ENCODE data around the gene ENC1. TPM values are rescaled to one million over a fixed set of nuclear protein-coding genes. Genes with fewer than 3 reads are reported as not detected.

The ENC1 gene
- total RNA-seq, 2 experiments from 2014 or later = 12.1 to 25.9 TPM

DNA sequence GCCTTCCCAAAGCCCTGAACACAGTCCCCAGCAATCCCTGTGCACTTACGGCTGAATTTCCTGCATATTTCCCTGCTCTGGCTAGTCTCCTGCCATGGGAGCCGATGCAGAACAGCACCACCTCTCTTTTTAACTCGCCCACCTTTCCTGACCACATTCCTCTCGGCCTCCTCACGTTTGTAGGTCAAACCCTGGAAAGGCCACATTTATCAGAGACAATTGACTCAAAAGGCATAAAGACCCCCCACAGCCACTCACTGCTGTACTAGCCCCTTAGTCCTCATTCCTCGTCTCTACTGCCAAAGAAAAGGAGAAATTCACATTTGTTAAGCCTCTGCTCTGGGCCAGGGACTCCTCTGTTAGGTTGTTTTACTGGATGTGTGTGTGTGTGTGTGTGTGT, 43.6 kb downstream of the ENC1 start:
- no peak for TF ChIP-seq CTCF (conservative IDR thresholded peaks at IDR 0.05; ENCODE audit: low read length)
- TF ChIP-seq EZH2phosphoT487 (IDR thresholded peaks at IDR 0.05; ENCODE audit: borderline replicate concordance, low read depth, low read length) = no peak
- BruUV-seq (replicated peaks) = no TSS peak

DNA sequence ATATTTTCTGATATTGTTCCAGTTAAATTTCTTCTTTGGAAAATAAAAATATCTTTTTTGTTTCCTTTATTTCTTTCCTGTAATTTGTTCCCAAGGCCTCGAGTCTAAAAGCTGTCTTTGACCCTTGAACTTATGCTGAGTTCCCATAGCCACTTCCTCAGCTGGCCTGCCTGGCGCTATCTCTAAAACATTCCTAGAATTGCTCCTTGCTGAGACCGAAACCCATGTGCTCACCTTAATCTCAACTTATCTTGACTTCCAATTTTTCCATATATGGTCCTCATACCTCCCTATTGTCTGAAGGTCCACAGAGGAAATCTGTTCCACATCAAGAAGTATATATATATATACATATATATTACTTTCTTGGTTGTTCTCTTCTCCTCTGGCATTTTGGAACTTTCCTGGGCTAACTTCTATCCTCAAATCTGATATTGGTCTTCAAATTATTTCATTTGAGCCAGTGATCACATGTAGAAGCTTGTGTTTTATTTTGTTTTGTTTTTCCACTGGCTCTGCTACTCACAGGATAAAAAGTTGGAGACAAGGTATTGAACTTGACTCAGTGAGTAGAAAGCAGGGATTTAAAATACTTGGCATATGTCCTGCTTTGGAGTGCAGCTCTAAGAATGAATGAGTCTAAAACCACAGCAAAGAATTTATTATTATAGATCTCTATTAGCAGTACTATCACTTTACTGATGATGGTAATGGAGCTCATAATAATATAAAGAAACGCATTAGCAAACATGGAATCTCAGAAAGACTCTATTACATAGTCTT, 45.2 kb downstream of the ENC1 start:
- H4K20me1 ChIP-seq (ENCODE audit: insufficient read depth, low read length) = no peaks in the 10 kb centered on the region
- H3K36me3 ChIP-seq (ENCODE audit: insufficient read depth, low read length) = no peaks in the 10 kb centered on the region
- no peaks in the 10 kb centered on the region for H3K4me1 ChIP-seq (ENCODE audit: insufficient read depth, low read length, poor library complexity, severe bottlenecking)
- intact Hi-C loops (cut with micrococcal nuclease; ENCODE audit: unreplicated experiment) = no loop called here
- no peak for TF ChIP-seq CTCF (conservative IDR thresholded peaks at IDR 0.05; ENCODE audit: low read length)
- no peak for TF ChIP-seq EZH2phosphoT487 (IDR thresholded peaks at IDR 0.05; ENCODE audit: borderline replicate concordance, low read depth, low read length)
- H3K79me2 ChIP-seq (ENCODE audit: insufficient read depth, low read depth, low read length) = no peaks in the 10 kb centered on the region
- H2AFZ ChIP-seq (ENCODE audit: low read length) = no peak overlapping the region
- ChIA-PET POLR2A (interaction anchor here (0.6 kb wide), 2 partner anchors 14 to 768 kb away, joined by 3 to 6 read pairs; no protein-coding TSS in a partner anchor), CTCF (ENCODE audit: unreplicated experiment) (no interaction called here)
- H3K4me2 ChIP-seq (ENCODE audit: low read length) = no peak overlapping the region
- no peaks in the 10 kb centered on the region for H3K9me3 ChIP-seq (ENCODE audit: low read length)
- no peak overlapping the region for H3K4me3 ChIP-seq (ENCODE audit: low read depth, low read length, poor library complexity, severe bottlenecking)
- BruUV-seq (replicated peaks) = no TSS peak
- H3K27ac ChIP-seq (ENCODE audit: low read depth, low read length, poor library complexity, severe bottlenecking) = no peak overlapping the region
- no peaks in the 10 kb centered on the region for H3K9me2 ChIP-seq (ENCODE audit: insufficient read depth, low read length)
- DNase-seq (ENCODE audit: low spot score) = no peak

More for the DNA sequence above, 43.6 kb downstream of the ENC1 start:
- CTCF ChIA-PET (ENCODE audit: unreplicated experiment) = no interaction called here
- Histone ChIP-seq H3K36me3 (ENCODE audit: insufficient read depth, low read length) (no peaks in the 10 kb centered on the region), H2AFZ (ENCODE audit: low read length) (no peak overlapping the region), H3K79me2 (ENCODE audit: insufficient read depth, low read depth, low read length) (no peaks in the 10 kb centered on the region), H3K27ac (ENCODE audit: low read depth, low read length, poor library complexity, severe bottlenecking) (no peak overlapping the region), H3K4me2 (ENCODE audit: low read length) (no peak overlapping the region), H3K9me3 (ENCODE audit: low read length) (no peaks in the 10 kb centered on the region), H3K9me2 (ENCODE audit: insufficient read depth, low read length) (no peaks in the 10 kb centered on the region), H4K20me1 (ENCODE audit: insufficient read depth, low read length) (no peaks in the 10 kb centered on the region), H3K4me1 (ENCODE audit: insufficient read depth, low read length, poor library complexity, severe bottlenecking) (no peaks in the 10 kb centered on the region), H3K4me3 (ENCODE audit: low read depth, low read length, poor library complexity, severe bottlenecking) (no peak overlapping the region)
- POLR2A ChIA-PET = interaction anchor here (0.7 kb wide), 1 partner anchor 22 kb away, joined by 5 read pairs; no protein-coding TSS in a partner anchor
- no peak for DNase-seq (ENCODE audit: low spot score)
- intact Hi-C loops (cut with micrococcal nuclease; ENCODE audit: unreplicated experiment) = no loop called here
